Stimulated activated CD8-positive, alpha-beta memory T cell treated with anti-CD3 and anti-CD28 coated beads, Interleukin-15, amount 100 ng/mL, for 48 hours (primary cell): ENCODE results near the gene PLK5.
"Not testable (repeated sequence)": the region's sequence is repeated elsewhere in the genome, so short reads cannot be mapped to it uniquely, and the experiment has no call there.

Experiments
- DNase-seq, 2 donors: peaks; one replicate each; pipeline ENCODE4 v3.0.0-alpha.2; 2020; ENCODE audit warnings: low read depth in 2 of 2

Gene PLK5

GRCh38 chr19:1525343-1525742 is 1.5 kb downstream of the PLK5 start:
- no peak for DNase-seq

GRCh38 chr19:1526066-1526778 is 2.3 kb downstream of the PLK5 start:
- no peak for DNase-seq

DNA sequence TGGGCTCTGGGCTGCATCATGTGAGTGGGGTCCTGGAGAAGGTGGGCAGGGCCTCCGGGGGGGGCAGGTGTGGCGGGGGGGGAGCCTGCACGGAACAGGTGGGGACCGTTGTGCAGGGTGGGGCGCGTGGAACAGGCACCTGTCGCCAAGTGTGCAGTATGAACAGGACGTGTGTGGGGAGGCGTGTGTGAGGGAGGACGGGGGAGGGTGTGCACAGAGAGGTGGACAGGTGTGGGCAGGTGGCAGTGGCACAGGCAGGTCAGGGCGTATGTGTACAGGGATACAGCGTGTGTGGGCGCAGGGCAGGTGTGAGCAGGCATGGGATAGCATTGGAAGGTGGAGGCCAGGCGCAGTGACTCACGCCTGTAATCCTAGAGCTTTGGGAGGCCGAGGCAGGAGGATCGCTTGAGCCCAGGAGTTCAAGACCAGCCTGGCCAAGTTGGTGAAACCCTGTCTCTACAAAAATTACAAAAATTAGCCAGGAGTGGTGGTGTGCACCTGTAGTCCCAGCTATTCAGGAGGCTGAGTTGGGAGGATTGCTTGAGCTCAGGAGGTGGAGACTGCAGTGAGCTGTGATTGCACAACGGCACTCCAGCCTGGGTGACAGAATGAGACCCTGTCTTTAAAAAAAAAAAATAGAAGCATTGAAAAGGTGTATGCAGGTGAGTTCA is 3.2 kb downstream of the PLK5 start:
- no peak for DNase-seq

- DNase-seq, result no peak
Measured at GRCh38 chr19:1527650-1528309, 3.9 kb downstream of the PLK5 start.

- no peak for DNase-seq
Measured at GRCh38 chr19:1528596-1529429, 4.9 kb downstream of the PLK5 start.

DNA sequence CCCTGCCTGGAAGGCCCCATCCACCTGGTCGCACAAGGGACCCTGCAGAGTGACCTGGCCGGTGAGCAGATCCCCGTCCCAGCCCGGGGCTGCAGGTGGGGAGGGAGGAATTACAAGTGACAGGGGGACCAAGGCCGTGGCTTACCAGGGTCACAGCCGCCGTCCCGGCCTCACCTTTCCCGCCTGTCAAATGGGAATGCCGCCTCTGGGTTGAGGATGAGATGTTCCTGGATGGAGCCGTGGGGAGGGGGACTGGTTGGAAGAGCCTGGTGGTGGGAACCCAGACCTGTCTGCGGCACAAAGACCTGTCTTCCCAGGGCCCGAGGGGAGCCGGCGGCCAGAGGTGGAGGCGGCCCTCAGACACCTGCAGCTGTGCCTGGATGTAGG is 5.5 kb downstream of the PLK5 start:
- DNase-seq, result no peak

GRCh38 chr19:1530856-1531255 is 7.0 kb downstream of the PLK5 start:
- not testable (repeated sequence) for DNase-seq

- no peak for DNase-seq
Measured at GRCh38 chr19:1531587-1531986, 7.7 kb downstream of the PLK5 start.

- no peak for DNase-seq
Measured at GRCh38 chr19:1532003-1532402, 8.1 kb downstream of the PLK5 start.

DNA sequence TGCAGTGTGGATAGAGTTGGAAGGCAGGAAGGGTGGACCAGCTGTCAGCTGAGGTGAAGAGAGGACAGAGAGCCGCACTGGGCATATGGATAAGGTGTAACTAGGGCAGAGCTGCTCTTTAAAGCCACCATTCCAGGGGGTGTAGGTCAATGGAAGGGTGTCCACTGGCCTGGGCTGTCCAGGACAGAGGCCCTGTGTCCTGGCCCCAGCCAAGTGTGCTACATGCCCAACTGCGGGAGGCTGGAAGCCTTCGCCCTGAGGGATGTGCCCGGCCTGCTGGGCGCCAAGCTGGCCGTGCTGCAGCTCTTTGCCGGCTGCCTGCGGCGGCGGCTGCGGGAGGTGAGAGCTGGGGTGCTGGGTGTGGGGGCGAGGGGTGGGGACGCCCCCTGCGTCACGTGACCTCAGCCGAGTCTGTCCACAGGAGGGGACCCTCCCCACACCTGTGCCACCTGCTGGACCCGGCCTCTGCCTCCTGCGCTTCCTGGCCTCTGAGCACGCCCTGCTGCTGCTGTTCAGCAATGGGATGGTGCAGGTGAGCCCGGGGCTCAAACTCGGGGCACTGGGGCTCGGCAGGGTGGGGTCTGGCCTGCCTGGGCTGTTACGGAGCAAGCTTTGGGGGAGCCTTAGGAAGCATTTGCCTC is 9.8 kb downstream of the PLK5 start:
- DNase-seq, result no peak

- no peak for DNase-seq
Measured at GRCh38 chr19:1534972-1535371, 11.1 kb downstream of the PLK5 start.

DNA sequence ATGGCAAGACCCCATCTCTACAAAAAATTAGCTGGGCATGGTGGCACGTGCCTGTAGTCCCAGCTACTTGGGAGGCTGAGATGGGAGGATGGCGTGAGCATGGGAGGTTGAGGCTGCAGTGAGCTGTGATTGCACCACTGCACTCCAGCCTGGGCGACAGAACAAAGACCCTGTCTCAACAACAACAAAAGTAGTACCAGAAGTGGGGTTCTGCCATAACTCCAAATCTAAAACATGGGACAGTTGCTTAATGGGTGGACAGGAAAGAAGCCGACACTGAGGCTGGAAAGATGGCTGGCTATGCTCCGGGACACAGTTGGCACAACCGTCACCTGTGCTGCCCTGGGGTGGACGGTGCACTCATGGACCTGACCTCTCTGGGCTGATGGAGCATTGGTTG is 11.8 kb downstream of the PLK5 start:
- DNase-seq, result not testable (repeated sequence)

GRCh38 chr19:1538978-1539377 is 15.1 kb downstream of the PLK5 start:
- no peak for DNase-seq

GRCh38 chr19:1539749-1540148 is 15.9 kb downstream of the PLK5 start:
- not testable (repeated sequence) for DNase-seq

DNA sequence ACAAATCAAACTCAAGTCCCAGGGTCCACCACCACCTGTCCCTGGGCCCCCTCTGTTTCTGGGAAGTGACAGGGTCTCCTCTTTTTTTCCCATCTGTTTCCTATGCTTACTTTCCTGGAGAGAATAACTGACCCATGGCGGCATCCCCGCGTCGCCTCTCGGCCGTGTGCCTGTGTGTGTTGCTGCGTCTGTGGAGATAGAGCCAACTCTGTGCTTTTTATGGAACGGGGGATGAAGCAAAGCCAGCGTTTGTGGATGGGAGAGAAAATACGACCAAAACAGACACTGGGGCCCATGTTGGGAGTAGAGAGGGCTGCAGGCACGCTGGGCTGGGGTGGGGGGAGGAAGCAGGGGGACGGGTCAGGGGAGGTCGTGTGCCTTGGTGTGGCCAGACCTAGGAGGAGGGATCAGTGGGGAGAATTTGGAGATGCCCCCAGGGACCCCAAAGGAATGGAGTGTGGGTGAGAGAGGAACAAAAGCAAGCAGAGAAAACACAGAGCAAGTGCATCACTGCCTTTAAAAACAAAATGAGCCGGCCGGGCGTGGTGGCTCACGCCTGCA is 16.6 kb downstream of the PLK5 start:
- DNase-seq, result no peak

DNA sequence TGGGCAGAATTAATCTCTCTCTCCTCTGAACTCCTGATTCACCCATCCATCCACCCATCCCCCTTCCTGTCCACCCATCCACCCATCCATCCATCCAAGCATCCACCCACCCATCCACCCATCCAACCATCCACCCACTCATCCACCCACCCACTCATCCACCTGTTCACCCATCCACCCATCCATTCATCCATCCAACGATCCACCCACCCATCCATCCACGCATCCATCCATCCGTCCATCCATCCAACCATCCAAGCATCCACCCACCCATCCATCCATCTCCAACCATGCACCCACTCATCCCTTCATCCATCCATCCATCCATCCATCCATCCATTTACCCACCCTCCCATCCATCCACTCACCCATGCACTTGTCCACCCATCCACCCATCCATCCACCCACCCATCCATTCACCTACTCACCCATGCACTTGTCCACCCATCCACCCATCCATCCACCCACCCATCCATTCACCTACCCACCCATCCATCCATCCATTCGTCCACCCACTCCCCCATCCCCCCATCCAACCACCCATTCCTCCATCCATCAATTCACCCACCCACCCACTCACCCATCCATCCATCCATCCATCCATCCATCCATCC is 25.6 kb downstream of the PLK5 start:
- no peak for DNase-seq

DNA sequence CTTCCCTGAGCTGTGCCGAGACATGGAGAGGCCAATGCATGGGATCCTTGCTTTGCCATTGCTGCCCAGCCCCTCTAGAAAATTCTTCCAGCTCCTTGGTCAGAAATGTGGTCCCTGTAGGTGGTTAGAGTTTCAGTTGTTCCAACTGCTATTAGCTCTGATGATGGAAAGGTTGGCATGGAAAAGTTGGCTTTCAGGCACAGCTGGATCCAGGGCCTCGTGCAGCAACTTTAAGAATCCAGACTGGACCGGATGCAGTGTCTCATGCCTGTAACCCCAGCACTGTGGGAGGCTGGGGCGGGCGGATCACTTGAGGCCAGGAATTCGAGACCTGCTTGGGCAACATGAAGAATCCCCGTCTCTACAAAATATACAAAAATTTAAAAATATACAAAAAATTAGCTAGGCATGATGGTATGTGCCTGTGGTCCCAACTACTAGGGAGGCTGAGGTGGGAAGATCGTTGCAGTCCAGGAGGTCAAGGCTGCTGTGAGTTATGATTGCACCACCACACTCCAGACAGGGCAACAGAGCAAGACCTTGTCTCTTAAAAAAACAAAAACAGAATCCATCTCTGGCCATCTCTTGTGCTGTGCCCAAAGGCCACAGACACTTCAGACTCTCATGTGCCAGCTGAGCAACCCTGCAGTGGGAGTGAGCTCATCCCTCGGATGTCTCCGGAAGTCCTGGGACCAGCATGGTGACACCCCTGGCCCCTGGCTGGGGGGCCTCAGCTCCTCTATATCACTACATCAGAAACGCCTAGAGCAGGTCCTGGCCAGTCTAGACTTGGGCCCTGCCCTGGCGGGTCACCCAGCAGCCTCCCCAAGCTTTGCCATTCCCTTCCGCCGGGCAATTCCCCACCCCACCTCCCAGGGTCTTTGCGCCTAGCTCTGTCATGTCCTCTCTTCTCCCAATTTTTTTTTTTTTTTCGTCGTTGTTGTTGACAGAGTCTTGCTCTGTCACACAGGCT is 27.5 kb downstream of the PLK5 start:
- DNase-seq, result no peak

DNA sequence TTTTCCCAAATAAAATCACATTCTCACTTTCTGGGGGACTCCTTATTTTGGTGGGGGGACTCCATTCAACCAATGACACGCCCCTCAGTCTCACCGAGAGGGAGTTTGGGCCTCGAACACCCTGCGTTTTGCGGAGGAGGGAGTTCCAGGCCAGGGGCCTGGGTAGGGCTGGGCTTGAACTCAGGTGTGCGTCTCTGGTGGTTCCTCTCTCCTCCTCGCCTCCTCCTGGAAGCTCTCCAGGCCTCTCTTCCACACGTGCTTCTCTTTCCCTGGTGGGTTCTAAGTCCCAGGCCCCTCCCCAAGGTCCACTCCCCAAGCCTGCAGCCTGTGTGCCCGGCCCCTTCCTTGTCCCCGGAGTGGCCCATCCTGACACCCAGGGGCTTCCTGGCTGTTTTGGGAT is 29.5 kb downstream of the PLK5 start:
- no peak for DNase-seq

DNA sequence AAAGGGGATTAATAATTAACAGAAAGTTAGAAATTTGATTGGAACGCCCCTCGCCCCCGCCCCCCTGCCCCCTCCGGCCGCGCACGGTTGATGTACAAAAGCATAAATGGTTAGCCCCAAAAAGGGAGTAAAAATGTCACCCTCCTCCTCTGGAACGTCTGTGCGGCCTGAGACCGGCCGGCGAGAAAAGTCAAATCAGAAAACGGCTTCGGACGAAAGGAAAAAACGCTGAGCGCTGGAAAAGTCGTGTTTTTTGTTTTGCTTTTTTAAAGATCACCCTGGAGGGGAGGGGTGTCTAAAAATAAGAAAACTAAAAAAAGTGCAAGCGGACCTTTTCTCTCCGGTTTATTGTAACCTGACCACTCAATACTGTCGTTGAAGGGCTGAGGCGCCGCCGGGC is 31.1 kb downstream of the PLK5 start:
- DNase-seq, result no peak
